IPS DF 4.7 (cell line): ENCODE results near the gene RNF169.

Source experiments
- DNase-seq: peaks from one replicate; pipeline ENCODE4 v3.0.0-alpha.2; 2013; ENCODE audit warnings: low spot score; ENCODE audit errors: extremely low read depth

The RNF169 gene

GRCh38 chr11:74748211-74749126 is at the start of gene RNF169:
Gene RNF169, plus strand, starts transcription at chr11:74748849. Its CDS starts 32 bp downstream, at chr11:74748881.
- DNase-seq = no peak

DNA sequence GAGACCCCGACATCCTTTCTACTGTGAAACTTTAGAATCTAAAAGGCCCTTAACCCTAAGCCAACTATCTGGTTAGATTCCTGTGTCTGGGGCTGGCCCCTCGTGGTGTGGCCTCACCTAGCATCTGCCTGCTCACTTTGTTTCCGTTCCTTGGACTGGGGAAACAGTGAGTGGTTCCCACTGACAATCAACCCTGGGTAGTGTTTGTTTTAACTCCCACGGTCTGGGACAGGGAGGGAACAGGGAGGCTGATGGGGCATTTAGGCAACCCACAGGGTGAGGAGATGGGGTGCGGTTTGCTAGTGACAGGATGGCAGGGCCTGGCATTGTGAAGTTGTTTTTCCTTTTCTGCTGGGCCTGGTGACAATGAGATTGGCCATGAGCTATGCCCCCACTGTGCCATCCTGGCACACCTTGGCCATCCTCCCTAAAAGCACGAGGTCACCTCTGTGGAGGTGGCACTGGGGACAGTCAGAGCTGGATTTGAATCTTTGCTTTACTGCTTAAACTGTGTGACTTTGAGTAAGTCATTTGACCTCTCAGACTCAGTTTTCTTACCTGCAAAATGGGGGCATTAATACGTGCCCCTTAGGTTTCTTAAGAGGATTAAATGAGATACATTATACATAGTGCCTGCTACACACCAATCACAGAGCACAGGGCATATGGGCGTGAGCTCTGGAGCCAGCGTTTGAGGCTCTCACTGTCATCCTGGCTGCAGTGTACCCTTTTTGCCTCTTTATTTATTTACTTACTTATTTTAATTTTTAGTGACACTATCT is 48.8 kb upstream of the RNF169 start:
- no peak for DNase-seq

DNA sequence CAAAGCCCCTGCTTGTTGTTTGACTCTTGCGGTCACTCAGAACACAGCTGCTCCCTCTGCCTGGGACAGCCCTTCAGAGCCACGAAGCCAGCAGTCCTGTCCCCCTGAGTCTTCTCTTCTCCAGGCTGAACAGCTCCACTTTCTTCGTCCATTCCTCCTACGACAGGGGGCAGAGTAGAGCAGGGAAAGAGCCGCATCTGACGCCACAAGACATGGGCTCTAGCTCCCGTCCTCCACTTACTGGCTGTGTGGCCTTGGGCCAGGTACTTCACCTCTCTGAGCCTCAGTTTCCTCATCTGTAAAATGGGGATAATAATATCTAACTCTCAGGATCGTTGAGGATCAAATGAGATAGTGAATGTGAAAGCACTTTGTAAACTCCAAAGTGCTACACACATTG is 47.3 kb upstream of the RNF169 start:
- DNase-seq = no peak

DNA sequence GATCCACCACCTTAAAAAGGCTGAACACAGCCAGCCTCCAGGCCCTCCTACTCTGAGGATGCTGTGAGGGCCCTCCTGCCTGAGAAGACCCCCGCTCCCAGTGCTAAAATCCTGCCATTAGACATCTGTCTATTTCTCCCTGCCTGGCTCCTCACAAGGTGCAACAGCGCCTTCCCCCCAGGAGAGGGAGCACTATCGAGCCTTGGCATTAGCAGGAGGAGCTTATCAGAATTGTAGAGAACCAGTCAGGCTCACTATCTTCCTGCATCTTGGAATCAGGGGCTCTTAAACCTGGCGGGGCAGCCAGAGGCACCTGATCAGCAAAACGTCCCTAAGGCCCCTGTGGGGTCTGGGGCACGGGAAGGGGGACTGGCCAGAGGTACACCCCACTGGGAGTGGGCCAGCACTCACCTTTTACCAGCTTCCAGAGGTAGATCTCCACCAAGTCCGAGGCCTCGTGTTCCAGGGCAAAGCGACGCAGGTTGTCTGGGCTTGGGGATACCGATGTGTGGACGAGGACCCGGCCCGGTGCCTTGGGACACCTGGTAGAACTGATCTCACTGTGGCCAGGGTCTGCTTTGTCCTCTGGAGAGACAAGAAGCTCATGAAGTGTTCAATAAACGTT is 46.2 kb upstream of the RNF169 start:
- DNase-seq = no peak

DNA sequence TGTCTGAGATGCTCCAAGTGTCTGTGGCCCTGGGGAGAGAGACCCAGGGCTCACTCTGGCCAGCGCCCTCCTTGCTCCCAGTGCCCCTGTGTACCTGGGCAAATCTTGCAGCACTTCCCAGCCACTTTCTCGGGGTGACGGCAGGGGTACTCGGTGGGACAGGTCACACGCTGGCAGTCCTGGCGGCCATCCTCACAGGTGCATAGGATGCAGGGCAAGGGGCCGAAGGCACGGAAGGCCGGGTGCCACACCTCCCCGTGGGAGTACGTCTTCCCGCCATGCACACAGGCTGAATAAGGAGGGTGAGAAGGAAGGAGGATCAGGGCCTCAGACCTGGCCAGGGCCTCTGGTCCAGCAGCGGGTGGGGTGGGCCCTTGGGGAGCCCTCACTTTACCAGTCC is 45.4 kb upstream of the RNF169 start:
- no peak for DNase-seq

DNA sequence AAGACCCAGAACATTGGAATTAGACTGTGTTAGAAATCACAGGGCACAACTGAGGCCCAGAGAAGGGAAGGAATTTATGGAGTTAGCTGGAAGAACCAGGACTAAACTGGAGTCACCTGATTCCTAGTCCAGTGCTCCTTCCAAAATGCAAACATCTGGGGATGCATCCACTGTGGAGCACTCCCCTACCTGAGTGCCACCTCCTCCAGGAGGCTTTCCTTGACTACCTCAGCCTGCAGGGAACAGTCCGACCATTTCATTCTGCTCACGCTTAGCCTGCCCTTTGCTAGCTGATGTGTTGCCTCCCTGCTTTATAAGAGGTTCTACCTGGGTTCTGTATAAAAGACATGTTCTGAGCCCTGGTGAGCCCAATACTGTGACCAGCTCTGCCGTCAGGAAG is 41.5 kb upstream of the RNF169 start:
- DNase-seq = no peak

DNA sequence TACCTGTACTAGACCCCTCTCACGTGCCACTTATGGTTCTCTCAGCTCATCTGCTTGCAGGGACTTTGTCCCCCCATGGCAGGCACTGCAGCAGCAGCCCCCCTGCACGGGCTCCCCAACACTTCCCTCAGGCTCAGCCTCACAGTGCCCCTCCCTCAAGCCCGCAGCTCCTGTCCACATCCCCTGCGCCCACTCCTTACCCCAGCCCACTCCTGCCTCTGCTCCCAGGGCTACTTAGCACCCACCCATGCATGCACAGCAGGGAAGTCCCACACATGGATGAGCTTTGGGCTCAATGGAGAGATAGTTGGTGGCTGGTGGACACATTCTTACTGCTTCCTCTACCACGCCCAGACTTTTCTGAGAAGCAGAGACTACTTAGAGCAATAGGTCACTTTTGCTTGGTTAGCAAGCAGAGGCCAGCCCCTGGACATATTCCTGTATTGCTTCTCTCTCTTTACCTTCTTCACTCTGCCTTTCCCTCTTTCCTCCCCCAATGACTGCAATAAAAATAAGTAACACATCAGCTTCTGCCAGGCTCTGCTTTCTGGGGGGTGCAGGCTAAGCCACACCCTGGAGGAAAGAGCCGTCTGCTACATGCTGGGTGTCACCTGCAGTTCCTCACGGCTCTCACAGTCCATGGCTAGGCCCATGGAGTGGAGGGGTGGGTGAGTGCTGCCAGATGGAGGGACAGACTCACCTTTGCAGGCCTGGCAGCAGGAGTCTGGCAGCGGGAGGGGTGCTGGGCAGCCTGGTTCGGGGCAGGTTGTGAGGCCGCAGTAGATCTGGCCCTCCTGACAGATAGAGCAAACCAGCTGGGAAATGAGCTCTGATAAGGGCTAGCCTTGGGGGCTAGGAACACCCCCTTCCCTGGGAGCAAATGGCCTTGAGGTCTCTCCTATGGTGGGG is 40.8 kb upstream of the RNF169 start:
- DNase-seq = no peak

GRCh38 chr11:74709175-74709574 is 39.5 kb upstream of the RNF169 start:
- no peak for DNase-seq

DNA sequence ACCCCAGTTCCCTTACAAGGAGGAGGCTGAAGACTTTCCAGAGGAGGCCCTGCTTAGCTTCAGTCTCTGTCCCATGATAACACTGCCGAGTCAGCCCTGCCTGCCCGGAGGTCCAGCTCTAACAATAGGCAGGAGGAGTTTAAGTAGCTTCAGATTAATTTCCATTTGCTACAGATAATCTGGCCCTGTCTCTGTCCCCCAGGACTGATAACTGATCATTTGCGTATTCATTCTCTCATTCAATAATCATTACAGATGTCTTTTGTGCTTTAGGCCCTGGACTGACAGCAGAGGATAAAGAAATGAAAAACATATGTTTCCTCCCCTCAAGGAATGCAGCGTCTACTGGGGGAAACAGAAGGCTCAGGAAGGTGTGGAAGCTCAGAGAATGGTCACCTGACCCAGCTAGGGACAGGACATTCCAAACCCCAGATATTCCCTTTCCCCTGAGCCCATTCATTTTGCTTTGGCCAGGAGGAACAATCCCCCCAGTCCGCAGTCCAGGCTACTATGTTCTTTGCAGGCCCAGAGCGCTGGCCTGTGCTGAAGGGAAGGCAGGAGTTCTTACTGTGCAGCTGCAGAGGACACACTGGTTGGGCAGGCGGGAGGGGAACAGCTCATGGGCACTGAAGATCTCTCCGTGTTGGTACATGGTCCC is 38.2 kb upstream of the RNF169 start:
- DNase-seq = no peak

DNA sequence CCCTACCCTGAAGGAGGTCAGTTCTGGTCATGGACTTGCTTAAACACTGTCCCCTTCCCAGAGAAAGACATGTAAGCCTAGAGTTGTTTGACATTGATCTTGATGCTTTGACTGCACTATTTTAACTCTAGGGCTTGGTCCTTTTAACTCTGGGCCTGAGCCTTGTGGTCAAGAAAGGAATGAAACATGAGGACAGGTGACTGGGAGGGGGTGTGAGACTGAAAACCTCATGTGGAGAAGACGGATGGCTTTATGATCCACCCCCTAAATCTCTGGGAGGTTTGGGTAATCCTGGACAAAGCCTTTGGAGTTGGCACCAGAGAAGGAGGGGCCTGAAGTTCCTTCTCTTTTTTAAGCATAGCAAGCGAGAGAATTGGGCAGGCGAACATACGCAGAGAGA is 35.0 kb upstream of the RNF169 start:
- DNase-seq = no peak

DNA sequence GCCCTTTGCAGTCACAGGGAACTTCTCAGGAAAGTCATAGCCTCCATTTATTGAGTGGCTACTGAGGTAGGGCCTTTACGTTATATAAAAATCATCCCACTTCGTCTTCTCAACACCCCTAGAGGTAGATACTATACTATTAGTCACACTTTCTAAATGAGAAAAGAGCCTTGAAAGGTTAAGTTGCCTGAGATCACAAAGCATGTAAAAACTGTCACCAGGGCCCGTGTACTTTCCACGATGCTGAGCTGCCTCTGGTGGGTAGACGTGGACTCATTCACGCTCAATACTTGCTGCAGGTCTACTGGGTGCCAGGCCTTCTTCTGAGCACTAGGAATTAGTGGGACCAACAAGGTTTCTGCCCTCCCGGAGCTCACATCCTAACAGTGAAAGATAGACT is 33.7 kb upstream of the RNF169 start:
- no peak for DNase-seq

DNA sequence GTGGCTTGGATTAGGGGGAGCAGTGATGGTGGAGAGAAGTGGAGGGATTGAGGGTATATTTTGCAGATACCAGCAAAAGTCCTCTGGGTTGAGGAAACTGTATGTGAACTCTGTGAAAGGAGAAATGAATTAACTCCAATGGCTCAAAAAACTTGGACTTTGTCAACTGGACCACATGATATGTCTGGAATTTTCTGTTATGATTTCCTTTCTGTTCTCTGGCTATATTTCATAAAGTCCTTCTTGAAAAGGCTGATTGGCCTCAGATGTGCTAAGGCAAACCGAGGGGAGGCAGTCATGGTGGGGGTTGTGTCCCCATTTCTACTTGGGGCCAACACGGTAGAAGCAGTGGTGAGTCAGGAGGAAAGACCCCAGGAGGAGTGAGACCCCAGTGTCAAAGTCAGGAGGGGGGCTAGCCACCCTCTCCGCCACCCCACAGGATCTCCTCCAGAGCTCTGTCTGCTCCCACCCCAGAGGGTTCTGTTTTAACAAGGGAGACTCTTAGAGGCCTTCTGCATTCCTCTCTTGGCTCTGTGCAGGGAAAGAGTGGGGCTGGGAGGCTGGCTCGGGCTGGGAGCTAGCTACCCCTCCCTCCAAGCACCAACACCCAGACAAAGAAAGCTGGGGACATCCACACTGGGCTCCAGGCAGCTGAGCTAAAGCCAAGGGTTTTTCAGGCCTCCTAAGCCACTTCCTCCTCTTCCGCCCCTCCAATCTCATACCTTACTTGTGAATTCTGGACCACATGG is 31.3 kb upstream of the RNF169 start:
- DNase-seq = no peak

GRCh38 chr11:74719011-74719410 is 29.6 kb upstream of the RNF169 start:
- DNase-seq = no peak

- DNase-seq = no peak
These were observed 27.8 kb upstream of the RNF169 start for GRCh38 chr11:74720596-74721478.

GRCh38 chr11:74721479-74721835 is 27.2 kb upstream of the RNF169 start:
- no peak for DNase-seq

DNA sequence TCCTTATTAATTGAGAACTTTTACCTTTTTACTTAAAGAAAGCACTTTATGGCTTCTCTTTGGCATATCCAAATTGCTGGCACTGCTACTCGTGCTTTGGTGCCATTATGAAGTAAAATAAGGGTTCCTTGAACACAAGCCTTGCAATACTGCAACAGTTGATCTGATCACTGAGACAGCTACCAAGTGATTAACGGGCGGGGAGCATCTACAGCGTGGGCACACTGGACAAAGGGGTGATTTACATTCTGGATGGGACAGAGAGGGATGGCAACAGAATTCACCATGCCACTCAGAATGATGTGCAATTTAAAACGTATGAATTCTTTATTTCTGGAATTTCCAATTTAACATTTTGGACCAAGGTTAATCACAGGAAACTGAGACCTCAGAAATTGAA is 25.1 kb upstream of the RNF169 start:
- DNase-seq = no peak

DNA sequence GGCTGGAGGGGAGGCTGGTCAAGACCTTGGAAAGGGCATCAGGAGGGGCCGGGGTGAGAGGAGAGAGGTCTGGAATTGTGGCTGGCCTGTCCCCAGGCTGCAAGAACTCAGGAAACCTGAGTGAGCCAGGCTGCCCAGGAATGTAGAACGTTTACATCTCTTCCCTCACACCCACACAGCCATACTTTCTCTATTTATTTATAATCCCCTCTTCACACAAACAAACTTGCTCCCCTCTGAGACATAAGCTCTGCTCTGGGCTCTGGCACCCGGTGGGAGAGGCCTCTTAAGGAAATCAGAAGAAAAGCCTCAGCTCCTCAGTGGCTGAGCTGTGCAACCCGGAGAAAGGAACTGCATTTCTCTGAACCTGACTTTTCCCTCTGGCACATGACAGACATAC is 22.9 kb upstream of the RNF169 start:
- no peak for DNase-seq

GRCh38 chr11:74726547-74727182 is 22.0 kb upstream of the RNF169 start:
- DNase-seq = no peak
